Left cardiac atrium (tissue), 4 donors: ENCODE data around the gene PALM3. TPM values are rescaled to one million over a fixed set of nuclear protein-coding genes. Genes with fewer than 3 reads are reported as not detected.
"Not testable (repeated sequence)": the region's sequence is repeated elsewhere in the genome, so short reads cannot be mapped to it uniquely, and the experiment has no call there.

Experiments
- ATAC-seq, 2 donors: fragments of 200-7000 bp; cut with Tn5 transposase; one replicate each; pipeline ENCODE4 v1.9.1; 2020; ENCODE audit warnings: mild to moderate bottlenecking in 2 of 2, moderate library complexity in 2 of 2
- DNase-seq: peaks from one replicate; pipeline ENCODE4 v3.0.0-alpha.2; 2020
- intact Hi-C, 2 donors: fragments of 100-400 bp; cut with DNase I; formaldehyde crosslinking; loops; one replicate each; pipeline versions ENCODE4 v1.14.1 to v1.15.1; 2022 to 2023
- total RNA-seq, 2 donors: library from RNA; stranded (reverse); fragmentation: NEBNext Ultra II Directional; extraction: Animal tissue kit (Norgen Biotek cat#: 25700); gene quantifications; one replicate each; pipeline ENCODE4 v1.2.1, GENCODE V29; 2021
- donor health status: DM: no; HTN: yes; CAD: no.
- donor health status: DM: no; HTN: yes; CAD: no; lungs with severe emphysema.
- donor health status: DM: yes; HTN: yes; CAD: no.
- donor health status: Dilated cardiomyopathy.

Gene PALM3
- total RNA-seq, 2 donors from 2014 or later, result 0.50 to 0.88 TPM

- ATAC-seq, result no peak
- no peak for DNase-seq
- intact Hi-C loops, result loop anchor here in 1 of 2 donors (5.0 kb wide), 1 partner anchor 163 kb away; no protein-coding TSS in a partner anchor
These were observed 11.4 kb downstream of the PALM3 start for GRCh38 chr19:14050512-14050911.

DNA sequence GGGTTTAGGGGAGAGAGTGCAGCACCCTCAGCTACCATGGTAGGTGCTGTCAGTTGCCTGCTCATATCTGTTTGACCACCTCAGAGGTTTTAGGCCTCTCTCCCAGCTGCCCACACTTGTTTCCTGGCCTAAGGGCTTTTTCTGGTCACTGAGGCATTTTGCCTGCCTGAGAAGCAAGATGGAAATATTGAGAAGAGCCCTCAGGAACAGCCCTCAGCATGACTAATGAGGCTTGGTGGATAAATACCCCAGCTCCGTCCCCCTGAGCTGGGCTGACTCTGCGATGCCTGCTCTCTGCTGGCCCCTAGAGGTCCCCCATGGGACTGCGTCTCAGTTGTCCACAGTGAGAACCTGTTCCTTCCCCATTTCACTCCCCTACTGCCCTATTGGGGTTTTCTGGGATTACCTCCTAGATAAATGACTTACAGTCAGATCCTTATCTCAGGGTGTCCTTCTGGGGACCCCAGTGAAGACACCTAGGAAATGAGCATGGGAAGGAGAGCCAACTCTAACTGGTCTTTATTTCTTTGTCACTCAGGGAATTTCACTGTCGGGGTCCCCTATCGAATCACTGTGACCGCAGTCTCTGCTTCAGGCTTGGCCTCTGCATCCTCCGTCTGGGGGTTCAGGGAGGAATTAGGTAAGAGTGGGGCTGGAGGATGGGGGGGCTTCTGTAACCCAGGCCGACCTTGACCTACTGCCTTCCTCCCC is 13.3 kb downstream of the PALM3 start:
- ATAC-seq (peak; percentile 53 to 58), DNase-seq (no peak)
- intact Hi-C loops, result loop anchor here in 1 of 2 donors (10.0 kb wide), 1 partner anchor 774 kb away; no protein-coding TSS in a partner anchor

DNA sequence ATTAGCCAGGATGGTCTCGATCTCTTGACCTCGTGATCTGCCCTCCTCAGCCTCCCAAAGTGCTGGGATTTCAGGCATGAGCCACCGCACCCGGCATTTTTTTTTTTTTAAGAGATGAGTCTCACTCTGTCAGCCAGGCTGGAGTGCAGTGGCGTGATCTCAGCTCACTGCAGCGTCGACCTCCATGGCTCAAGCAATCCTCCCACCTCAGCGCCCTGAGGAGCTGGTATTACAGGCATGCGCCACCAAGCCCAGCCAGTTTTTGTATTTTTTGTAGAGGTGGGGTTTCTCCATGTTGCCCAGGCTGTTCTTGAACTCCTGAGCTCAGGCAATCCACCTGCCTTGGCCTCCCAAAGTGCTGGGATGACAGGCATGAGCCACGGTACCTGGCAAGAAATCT is 14.0 kb downstream of the PALM3 start:
- DNase-seq, ATAC-seq: not testable (repeated sequence)
- intact Hi-C loops, result loop anchor here in 1 of 2 donors (10.0 kb wide), 1 partner anchor 773 kb away; no protein-coding TSS in a partner anchor

GRCh38 chr19:14042659-14043608 is 18.9 kb downstream of the PALM3 start:
- DNase-seq (peak; percentile 44), ATAC-seq (peak; percentile 79 to 87)
- intact Hi-C loops, result loop anchor here in 1 of 2 donors (10.0 kb wide), 1 partner anchor 768 kb away; no protein-coding TSS in a partner anchor

GRCh38 chr19:14039181-14039580 is 22.7 kb downstream of the PALM3 start:
- DNase-seq (no peak), ATAC-seq (no peak)
- intact Hi-C loops, result no loop called here

DNA sequence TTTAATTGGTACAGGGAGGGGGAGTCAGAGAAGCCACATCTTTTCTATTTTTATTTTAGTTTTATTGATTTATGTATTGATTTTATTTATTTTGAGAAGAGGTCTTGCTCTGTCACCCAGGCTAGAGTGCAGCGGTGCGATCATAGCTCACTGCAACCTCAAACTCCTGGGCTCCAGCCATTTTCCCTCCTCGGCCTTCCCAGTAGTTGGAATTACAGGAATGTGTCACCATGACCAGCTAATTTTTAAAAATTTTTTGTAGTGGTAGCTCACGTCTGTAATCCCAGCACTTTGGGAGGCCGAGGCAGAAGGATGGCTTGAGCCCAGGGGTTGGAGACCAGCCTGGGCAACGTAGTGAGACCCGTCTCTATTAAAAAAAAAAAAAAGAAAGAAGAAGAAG is 26.2 kb downstream of the PALM3 start:
- ATAC-seq, result no peak
- no peak for DNase-seq
- intact Hi-C loops, result no loop called here

- DNase-seq, intact Hi-C loops, ATAC-seq: not testable (repeated sequence)
These were observed 26.7 kb downstream of the PALM3 start for GRCh38 chr19:14035159-14035558.

- ATAC-seq, result no peak
- intact Hi-C loops, result no loop called here
- DNase-seq, result no peak
These were observed 27.9 kb downstream of the PALM3 start for GRCh38 chr19:14033946-14034345.

DNA sequence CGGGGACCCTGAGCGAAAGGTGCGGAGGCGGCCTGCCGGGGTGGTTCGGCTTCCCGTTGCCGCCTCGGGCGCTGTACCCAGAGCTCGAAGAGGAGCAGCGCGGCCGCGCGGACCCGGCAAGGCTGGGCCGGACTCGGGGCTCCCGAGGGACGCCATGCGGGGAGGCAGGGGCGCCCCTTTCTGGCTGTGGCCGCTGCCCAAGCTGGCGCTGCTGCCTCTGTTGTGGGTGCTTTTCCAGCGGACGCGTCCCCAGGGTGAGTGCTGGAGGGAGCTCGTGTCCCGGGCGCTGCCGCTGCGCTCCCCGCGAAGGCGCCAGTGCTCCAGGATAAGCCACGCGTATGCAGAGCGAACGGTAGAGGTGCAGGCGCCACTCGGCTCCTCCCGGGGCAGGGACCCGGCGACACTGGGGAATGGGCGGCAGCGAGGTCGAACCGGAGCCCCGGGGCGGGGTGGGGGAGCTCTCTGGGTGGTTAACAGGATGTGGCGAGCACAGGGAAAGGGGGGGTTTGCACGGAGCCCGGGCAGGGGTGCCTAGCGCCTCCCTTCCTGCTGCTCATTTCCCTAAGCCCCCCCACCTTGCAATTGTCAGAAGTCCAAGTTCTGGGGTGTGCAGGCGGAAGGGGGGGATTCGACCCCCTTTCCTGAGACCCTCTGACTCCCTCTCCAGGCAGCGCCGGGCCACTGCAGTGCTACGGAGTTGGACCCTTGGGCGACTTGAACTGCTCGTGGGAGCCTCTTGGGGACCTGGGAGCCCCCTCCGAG is 30.0 kb downstream of the PALM3 start, which contains the start of gene IL27RA:
TSS of gene IL27RA (plus strand) at position 44 of the 762 bp plus-strand sequence. CDS start at position 155, 111 bp downstream.
- peak; percentile 71 for DNase-seq
- intact Hi-C loops, result no loop called here
- ATAC-seq, result peak; percentile 80 to 83

DNA sequence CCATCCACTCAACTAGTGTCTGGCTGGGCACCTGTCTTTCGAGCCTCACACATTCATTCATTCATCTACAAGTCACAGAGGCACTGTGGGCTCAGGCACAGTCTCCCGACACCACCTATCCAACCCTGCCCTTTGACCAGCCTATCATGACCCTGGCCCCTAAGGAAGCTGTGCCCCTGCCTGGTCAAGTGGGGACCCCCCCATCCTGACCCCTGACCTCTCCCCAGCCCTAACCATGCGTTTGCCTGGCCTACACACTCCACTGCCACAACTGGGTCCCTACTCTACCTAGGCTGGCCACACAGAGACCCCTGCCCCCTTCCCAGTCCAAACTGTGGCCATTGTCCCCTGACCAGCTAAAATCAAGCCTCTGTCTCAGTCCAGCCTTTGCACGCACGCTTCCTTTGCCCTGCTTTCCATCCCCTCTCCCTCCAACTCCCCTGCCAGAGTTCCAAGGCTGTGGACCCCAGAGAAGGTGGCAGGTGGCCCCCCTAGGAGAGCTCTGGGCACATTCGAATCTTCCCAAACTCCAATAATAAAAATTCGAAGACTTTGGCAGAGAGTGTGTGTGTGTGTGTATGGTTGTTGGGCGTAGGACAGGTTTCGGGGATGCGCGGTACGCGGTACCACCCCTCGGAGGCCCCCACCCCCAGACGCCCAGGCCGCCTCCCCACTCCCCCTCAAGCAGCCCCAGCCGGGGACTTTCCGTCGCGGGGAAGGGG is 30.7 kb downstream of the PALM3 start:
- intact Hi-C loops, result no loop called here
- ATAC-seq (no peak), DNase-seq (no peak)

- ATAC-seq (no peak), DNase-seq (no peak)
- intact Hi-C loops, result no loop called here
These were observed 33.0 kb downstream of the PALM3 start for GRCh38 chr19:14028901-14029300.

DNA sequence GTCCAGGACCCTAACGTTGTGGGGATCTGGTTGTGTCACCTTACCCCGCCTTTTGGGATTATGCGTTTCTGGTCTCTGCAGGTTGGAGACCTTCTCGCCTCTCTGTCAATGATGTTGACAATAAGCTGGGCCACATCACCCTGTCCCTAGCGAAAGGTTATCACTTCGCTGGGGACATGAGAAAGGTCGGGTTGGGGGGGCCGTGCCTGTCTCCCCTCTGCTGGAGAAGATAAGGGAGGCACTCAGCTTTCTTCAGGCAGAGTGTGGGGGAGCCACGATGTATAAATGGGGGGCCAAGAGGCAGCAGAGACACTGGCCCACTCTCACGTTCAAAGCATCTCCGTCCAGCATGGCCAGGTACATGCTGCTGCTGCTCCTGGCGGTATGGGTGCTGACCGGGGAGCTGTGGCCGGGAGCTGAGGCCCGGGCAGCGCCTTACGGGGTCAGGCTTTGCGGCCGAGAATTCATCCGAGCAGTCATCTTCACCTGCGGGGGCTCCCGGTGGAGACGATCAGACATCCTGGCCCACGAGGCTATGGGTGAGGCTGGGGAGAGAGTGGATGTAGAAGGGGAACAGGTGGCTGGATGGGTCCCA is 33.9 kb downstream of the PALM3 start, which contains the start of gene RLN3:
TSS of gene RLN3 (plus strand) at position 293 of the 595 bp plus-strand sequence. CDS start at position 350, 57 bp downstream.
- intact Hi-C loops, result no loop called here
- ATAC-seq (no peak), DNase-seq (no peak)

- DNase-seq, intact Hi-C loops, ATAC-seq: not testable (repeated sequence)
These were observed 35.2 kb downstream of the PALM3 start for GRCh38 chr19:14026652-14027192.

GRCh38 chr19:14023404-14024235 is 38.3 kb downstream of the PALM3 start:
- peak; percentile 72 to 84 for ATAC-seq
- DNase-seq, result peak; percentile 59
- intact Hi-C loops, result no loop called here

GRCh38 chr19:14022469-14022868 is 39.4 kb downstream of the PALM3 start:
- ATAC-seq (no peak), DNase-seq (no peak)
- intact Hi-C loops, result no loop called here

DNA sequence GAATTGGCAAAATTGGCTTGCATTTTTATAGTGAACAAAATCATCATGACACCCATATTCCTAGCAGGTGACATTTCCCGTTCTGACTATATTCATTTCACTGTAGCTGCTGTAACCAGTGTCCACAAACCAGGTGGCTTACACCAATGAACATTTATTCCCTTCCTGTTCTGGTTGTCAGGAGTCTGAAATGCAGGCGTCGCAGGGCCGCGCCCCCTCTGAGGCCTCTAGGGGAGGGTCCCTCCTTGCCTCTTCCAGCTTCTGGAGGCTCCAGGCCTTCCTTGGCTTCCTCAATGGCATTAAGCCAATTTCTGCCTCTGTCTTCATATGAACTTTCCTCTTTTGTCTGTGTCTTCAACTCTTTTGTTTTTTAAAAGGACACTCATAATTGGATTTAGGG is 40.4 kb downstream of the PALM3 start:
- DNase-seq (no peak), ATAC-seq (no peak)

GRCh38 chr19:14019739-14020138 is 42.1 kb downstream of the PALM3 start:
- DNase-seq, intact Hi-C loops, ATAC-seq: not testable (repeated sequence)

More for the DNA sequence above, 40.4 kb downstream of the PALM3 start:
- intact Hi-C loops, result no loop called here
